Epithelial cell of esophagus (primary cell): ENCODE measurements around the gene PLPP7.

ENCODE experiments used
- DNase-seq: peaks from one replicate; pipeline ENCODE4 v3.0.0; 2010; ENCODE audit warnings: low read depth
- H3K4me3 ChIP-seq: 2 replicates; pipeline ENCODE4 v1.5.1; 2011; ENCODE audit warnings: mild to moderate bottlenecking, low read length, control low read depth
- TF ChIP-seq, protein P1 (sequence below): IDR thresholded peaks from 2 replicates; pipeline ENCODE4 v1.5.1; 2011; ENCODE audit warnings: low read depth, mild to moderate bottlenecking, low read length, control low read depth, inconsistent platforms; ENCODE audit not compliant: insufficient read depth; ENCODE audit errors: missing control alignments

PLPP7 gene

GRCh38 chr9:131275332-131276093 is 14.0 kb upstream of the PLPP7 start:
- TF ChIP-seq, protein P1, sequence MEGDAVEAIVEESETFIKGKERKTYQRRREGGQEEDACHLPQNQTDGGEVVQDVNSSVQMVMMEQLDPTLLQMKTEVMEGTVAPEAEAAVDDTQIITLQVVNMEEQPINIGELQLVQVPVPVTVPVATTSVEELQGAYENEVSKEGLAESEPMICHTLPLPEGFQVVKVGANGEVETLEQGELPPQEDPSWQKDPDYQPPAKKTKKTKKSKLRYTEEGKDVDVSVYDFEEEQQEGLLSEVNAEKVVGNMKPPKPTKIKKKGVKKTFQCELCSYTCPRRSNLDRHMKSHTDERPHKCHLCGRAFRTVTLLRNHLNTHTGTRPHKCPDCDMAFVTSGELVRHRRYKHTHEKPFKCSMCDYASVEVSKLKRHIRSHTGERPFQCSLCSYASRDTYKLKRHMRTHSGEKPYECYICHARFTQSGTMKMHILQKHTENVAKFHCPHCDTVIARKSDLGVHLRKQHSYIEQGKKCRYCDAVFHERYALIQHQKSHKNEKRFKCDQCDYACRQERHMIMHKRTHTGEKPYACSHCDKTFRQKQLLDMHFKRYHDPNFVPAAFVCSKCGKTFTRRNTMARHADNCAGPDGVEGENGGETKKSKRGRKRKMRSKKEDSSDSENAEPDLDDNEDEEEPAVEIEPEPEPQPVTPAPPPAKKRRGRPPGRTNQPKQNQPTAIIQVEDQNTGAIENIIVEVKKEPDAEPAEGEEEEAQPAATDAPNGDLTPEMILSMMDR: no peak
- DNase-seq: no peak
- H3K4me3 ChIP-seq: no peak overlapping the region

DNA sequence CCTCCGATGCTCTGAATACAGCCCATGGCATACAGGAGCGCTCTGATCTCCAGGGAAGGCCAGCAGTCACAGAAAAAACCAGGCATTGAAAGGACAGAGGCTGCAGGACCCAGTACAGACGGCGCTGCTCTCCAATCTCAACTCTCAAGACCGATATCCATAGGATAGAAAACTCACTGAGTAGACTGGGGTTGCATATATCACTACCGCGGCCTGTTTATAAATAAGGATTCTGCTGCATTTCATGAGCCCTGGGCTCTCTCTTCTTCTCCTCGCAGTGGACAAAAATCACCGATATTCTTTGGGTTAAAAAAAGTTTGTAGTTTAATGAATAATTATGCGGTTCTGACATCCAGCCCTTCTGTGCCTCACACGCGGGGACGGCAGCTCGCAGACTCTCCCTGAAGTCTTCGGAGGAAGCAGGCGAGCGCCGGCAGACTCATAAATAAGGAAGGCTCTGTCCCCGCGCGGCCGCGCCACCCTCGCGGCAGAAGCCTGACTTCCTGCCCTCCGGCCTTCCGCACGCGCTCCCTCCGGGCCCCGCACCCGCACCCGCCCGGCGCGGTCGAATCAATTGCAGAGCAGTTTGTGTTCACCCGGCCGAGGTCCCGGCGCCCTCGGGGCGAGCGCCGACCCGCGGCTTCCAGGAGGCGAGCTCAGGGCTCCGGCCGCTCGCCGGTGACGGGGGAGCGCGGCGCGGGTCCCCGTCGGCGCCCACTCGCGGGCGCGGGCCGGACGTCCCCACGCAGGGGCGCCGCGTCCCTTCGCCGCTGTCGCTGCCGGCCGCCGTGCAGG is 13.2 kb upstream of the PLPP7 start, which contains the start of gene FAM78A:
FAM78A (minus strand) TSS at position 417 of the 795 bp plus-strand sequence; CDS start at position 86, 331 bp downstream.
- no peak within 1 kb of the TSS for H3K4me3 ChIP-seq
- no peak for DNase-seq
- TF ChIP-seq, protein P1: no peak

GRCh38 chr9:131276891-131277286 is 12.6 kb upstream of the PLPP7 start:
- DNase-seq: no peak

GRCh38 chr9:131277287-131277909 is 12.1 kb upstream of the PLPP7 start:
- TF ChIP-seq, protein P1: no peak
- peak overlapping the region; percentile 27 for H3K4me3 ChIP-seq
- no peak for DNase-seq

More at GRCh38 chr9:131276891-131277286, 12.6 kb upstream of the PLPP7 start:
- TF ChIP-seq, protein P1: no peak
- no peak overlapping the region for H3K4me3 ChIP-seq

- TF ChIP-seq, protein P1: no peak
- DNase-seq: peak; percentile 78
- H3K4me3 ChIP-seq: peak overlapping the region; percentile 27
Measured at GRCh38 chr9:131277910-131278701, 11.4 kb upstream of the PLPP7 start.

GRCh38 chr9:131278702-131279111 is 10.8 kb upstream of the PLPP7 start:
- H3K4me3 ChIP-seq: no peak overlapping the region
- TF ChIP-seq, protein P1: no peak
- no peak for DNase-seq
